GM12865 (cell line): ENCODE results near the gene CAB39.

ENCODE experiments used
- DNase-seq: peaks from one replicate; pipeline ENCODE4 v3.0.0; 2010; ENCODE audit warnings: low read depth
- H3K4me3 ChIP-seq: 2 replicates; pipeline ENCODE4 v1.5.1; 2011; ENCODE audit warnings: mild to moderate bottlenecking, low read depth, low read length, control low read depth
- CTCF ChIP-seq: IDR thresholded peaks from 2 replicates; pipeline ENCODE4 v1.5.1; 2011; ENCODE audit warnings: low read length, control low read depth, low read depth, inconsistent platforms; ENCODE audit not compliant: insufficient read depth; ENCODE audit errors: missing control alignments

CAB39 gene

GRCh38 chr2:230863442-230864121 lies 150.9 kb downstream of the CAB39 start:
- DNase-seq = no peak
- H3K4me3 ChIP-seq = no peak overlapping the region
- no peak for TF ChIP-seq CTCF

GRCh38 chr2:230864122-230864604 lies 151.5 kb downstream of the CAB39 start:
- DNase-seq = no peak
- no peak for TF ChIP-seq CTCF
- H3K4me3 ChIP-seq = peak overlapping the region; percentile 87

GRCh38 chr2:230864605-230865306 lies 152.1 kb downstream of the CAB39 start, which contains the start of gene ITM2C:
Gene ITM2C, plus strand, starts transcription at chr2:230864942. Its CDS starts 84 bp downstream, at chr2:230865026.
- TF ChIP-seq CTCF = peak; percentile 66
- DNase-seq = peak; percentile 83
- H3K4me3 ChIP-seq = peak within 1 kb of the TSS; percentile 87

GRCh38 chr2:230865307-230865765 lies 152.7 kb downstream of the CAB39 start:
- DNase-seq = no peak
- peak overlapping the region; percentile 87 for H3K4me3 ChIP-seq
- TF ChIP-seq CTCF = no peak

GRCh38 chr2:230865766-230866755 lies 153.4 kb downstream of the CAB39 start:
- peak overlapping the region; percentile 87 for H3K4me3 ChIP-seq
- TF ChIP-seq CTCF = no peak
- DNase-seq = peak; percentile 41

- no peak for DNase-seq
- no peak overlapping the region for H3K4me3 ChIP-seq
- no peak for TF ChIP-seq CTCF
Measured at GRCh38 chr2:230866756-230867523, 154.3 kb downstream of the CAB39 start.
